ENCODE data around the gene RGMA. TPM values are rescaled to one million over a fixed set of nuclear protein-coding genes. Genes with fewer than 3 reads are reported as not detected.
"Not testable (repeated sequence)": the region's sequence is repeated elsewhere in the genome, so short reads cannot be mapped to it uniquely, and the experiment has no call there.

Gene RGMA
- total and polyA plus RNA-seq, 2 experiments from 2014 or later, result 2.5 to 2.7 TPM

DNA sequence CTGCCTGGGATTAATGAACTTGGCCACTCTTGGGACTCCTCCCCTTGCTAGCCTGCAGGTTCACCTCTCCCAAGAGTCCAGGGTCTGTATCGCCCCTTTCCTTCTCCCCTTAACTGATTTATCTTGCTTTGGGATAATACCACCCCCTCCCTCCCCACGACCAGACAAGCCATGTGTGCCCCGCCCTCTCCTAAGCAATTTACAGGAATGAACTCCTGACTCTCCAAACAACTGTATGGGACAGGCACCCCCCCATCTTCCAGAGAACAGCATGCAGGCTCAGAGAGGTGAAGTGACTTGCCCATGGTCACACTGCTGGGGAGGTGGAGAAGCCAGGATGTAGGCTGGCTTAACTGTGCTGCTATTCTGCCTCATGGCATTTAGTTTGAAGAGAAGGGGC, 46.8 kb downstream of the RGMA start:
- H3K27me3 ChIP-seq, result no peaks in the 10 kb centered on the region
- H3K36me3 ChIP-seq (replicated peaks; ENCODE audit: insufficient read depth, low read depth), result no peaks in the 10 kb centered on the region
- H3K27ac ChIP-seq, result no peak overlapping the region
- H3K4me2 ChIP-seq, result no peak overlapping the region
- TF ChIP-seq EZH2 (IDR thresholded peaks at IDR 0.05; ENCODE audit: borderline replicate concordance), result no peak
- TF ChIP-seq, protein P1, sequence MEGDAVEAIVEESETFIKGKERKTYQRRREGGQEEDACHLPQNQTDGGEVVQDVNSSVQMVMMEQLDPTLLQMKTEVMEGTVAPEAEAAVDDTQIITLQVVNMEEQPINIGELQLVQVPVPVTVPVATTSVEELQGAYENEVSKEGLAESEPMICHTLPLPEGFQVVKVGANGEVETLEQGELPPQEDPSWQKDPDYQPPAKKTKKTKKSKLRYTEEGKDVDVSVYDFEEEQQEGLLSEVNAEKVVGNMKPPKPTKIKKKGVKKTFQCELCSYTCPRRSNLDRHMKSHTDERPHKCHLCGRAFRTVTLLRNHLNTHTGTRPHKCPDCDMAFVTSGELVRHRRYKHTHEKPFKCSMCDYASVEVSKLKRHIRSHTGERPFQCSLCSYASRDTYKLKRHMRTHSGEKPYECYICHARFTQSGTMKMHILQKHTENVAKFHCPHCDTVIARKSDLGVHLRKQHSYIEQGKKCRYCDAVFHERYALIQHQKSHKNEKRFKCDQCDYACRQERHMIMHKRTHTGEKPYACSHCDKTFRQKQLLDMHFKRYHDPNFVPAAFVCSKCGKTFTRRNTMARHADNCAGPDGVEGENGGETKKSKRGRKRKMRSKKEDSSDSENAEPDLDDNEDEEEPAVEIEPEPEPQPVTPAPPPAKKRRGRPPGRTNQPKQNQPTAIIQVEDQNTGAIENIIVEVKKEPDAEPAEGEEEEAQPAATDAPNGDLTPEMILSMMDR (IDR thresholded peaks at IDR 0.05; ENCODE audit: poor library complexity), result no peak
- TF ChIP-seq EZH2phosphoT487 (IDR thresholded peaks at IDR 0.05; ENCODE audit: low read depth, severe bottlenecking, unreplicated experiment), result no peak
- no peaks in the 10 kb centered on the region for H3K4me1 ChIP-seq (ENCODE audit: insufficient read depth)
- DNase-seq (ENCODE audit: low spot score), result no peak
- no peak overlapping the region for H2AFZ ChIP-seq
- no peaks in the 10 kb centered on the region for H4K20me1 ChIP-seq (ENCODE audit: insufficient read depth, poor library complexity, severe bottlenecking)
- H3K79me2 ChIP-seq, result no peaks in the 10 kb centered on the region
- WGBS (ENCODE audit: low lambda C conversion rate, missing lambda C conversion rate), result 71% methylated on average over 3 of the region's 3 CpGs
- H3K9me2 ChIP-seq (replicated peaks; ENCODE audit: insufficient read depth), result no peaks in the 10 kb centered on the region
- no peaks in the 10 kb centered on the region for H3K9me3 ChIP-seq (ENCODE audit: low read depth)
- no peak overlapping the region for H3K4me3 ChIP-seq

DNA sequence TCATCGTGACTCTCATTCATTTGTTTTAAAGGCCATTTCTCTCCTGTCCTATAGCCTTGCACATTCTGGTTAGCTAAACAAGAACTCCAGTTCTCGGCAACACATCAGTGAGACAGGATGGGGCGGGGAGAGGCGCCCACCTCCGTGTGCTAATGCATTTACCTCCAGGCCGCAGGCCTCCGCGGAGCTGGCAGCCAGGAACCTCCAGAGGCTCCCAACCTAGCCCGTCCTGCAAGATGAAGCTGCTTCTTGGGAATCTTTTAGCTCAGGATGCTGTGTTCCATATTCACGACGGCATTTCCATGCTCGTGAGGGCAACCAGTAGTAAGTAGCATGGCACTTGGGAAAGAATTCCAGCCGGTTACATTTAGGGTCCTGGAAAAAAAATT, 47.9 kb downstream of the RGMA start:
- DNase-seq (ENCODE audit: low spot score), result no peak
- H3K79me2 ChIP-seq, result no peaks in the 10 kb centered on the region
- no peak overlapping the region for H3K27ac ChIP-seq
- no peak for TF ChIP-seq EZH2phosphoT487 (IDR thresholded peaks at IDR 0.05; ENCODE audit: low read depth, severe bottlenecking, unreplicated experiment)
- TF ChIP-seq, protein P1 (IDR thresholded peaks at IDR 0.05; ENCODE audit: poor library complexity), result no peak
- 76% methylated on average over 13 of the region's 13 CpGs for WGBS (ENCODE audit: low lambda C conversion rate, missing lambda C conversion rate)
- H3K27me3 ChIP-seq, result no peaks in the 10 kb centered on the region
- no peaks in the 10 kb centered on the region for H3K9me3 ChIP-seq (ENCODE audit: low read depth)
- no peaks in the 10 kb centered on the region for H4K20me1 ChIP-seq (ENCODE audit: insufficient read depth, poor library complexity, severe bottlenecking)
- no peak overlapping the region for H3K4me2 ChIP-seq
- no peaks in the 10 kb centered on the region for H3K36me3 ChIP-seq (replicated peaks; ENCODE audit: insufficient read depth, low read depth)
- no peaks in the 10 kb centered on the region for H3K4me1 ChIP-seq (ENCODE audit: insufficient read depth)
- H3K4me3 ChIP-seq, result no peak overlapping the region
- H2AFZ ChIP-seq, result no peak overlapping the region
- no peaks in the 10 kb centered on the region for H3K9me2 ChIP-seq (replicated peaks; ENCODE audit: insufficient read depth)

DNA sequence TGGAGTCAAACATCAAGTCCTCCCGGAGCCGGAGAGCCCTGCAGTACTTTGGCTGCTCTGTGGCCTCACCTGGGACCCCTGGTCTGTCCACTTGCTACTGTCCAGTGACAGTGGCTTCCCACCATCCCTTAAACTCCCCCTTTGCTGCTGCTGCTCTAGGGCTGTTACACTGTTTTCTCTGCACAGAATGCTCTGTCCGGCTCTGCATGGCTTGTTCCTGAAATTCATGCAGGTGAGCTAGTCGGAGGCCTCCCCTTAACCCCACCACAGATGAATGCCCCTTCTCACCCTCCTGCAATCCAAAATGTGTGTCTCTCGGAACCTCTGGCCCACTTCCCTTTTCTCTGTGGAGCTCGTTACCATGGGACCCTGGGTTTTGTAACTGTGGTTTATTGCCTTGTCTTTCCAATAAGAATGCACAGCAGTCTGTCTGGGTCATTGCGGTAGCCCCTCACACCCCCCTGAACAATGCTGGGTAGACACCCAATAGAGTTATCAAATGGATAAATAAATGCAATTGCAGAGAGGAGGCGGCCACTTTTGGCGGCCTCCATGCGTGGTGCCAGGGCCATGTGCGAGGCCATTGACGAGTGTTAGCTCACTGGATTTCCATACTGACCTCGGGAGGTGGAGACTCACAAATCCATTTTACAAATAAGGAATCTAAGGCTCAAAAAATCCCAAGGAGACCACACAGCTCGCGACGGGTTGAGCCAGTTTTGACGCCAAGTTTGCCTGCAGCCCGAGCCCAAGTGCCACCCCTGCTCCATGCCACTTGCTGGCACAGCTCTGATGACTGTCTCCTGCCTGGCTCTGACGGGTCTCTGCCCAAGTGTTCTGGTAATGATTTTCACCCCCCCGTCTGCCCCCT, 48.5 kb downstream of the RGMA start:
- WGBS (ENCODE audit: low lambda C conversion rate, missing lambda C conversion rate), result 94% methylated on average over 20 of the region's 20 CpGs

DNA sequence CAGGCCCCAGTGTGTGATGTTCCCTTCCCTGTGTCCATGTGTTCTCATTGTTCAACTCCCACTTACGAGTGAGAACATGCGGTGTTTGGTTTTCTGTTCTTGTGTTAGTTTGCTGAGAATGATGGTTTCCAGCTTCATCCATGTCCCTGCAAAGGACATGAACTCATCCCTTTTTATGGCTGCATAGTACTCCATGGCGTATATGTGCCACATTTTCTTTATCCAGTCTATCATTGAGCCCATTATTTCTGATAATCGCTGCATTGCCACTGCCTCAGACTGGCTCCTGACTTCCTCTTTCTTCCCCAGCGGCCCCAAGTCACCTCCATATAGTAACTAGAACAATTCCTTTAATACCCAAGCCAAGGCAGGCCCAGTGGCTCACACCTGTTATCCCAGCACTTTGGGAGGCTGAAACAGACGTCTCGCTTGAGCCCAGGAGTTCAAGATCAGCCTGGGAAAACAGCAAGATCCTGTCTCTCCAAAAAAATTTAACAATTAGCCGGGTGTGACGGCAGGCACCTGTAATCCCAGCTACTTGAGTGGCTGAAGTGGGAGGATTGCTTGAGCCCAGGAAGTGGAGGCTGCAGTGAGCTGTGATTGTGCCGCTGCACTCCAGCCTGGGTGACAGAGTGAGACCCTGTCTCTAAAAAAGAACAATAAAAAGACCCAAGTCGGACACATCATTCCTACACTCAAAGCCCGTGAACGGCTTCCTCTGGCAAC, 49.3 kb downstream of the RGMA start:
- not testable (repeated sequence) for H3K4me2 ChIP-seq; H3K9me3 ChIP-seq (ENCODE audit: low read depth); H3K27me3 ChIP-seq; H3K27ac ChIP-seq; H3K79me2 ChIP-seq; H3K4me1 ChIP-seq (ENCODE audit: insufficient read depth); H2AFZ ChIP-seq; H3K9me2 ChIP-seq (replicated peaks; ENCODE audit: insufficient read depth); DNase-seq (ENCODE audit: low spot score); H4K20me1 ChIP-seq (ENCODE audit: insufficient read depth, poor library complexity, severe bottlenecking); H3K36me3 ChIP-seq (replicated peaks; ENCODE audit: insufficient read depth, low read depth); H3K4me3 ChIP-seq
- WGBS (ENCODE audit: low lambda C conversion rate, missing lambda C conversion rate), result 91% methylated on average over 13 of the region's 13 CpGs

More for the DNA sequence above, 48.5 kb downstream of the RGMA start:
- TF ChIP-seq EZH2 (IDR thresholded peaks at IDR 0.05; ENCODE audit: borderline replicate concordance) (no peak), EZH2phosphoT487 (IDR thresholded peaks at IDR 0.05; ENCODE audit: low read depth, severe bottlenecking, unreplicated experiment) (no peak)
- TF ChIP-seq, protein P1 (IDR thresholded peaks at IDR 0.05; ENCODE audit: poor library complexity), result no peak
- no peak for DNase-seq (ENCODE audit: low spot score)
- H3K9me2 ChIP-seq (replicated peaks; ENCODE audit: insufficient read depth), result no peaks in the 10 kb centered on the region
- no peak overlapping the region for H2AFZ ChIP-seq
- no peak overlapping the region for H3K4me2 ChIP-seq
- H3K27ac ChIP-seq, result no peak overlapping the region
- no peaks in the 10 kb centered on the region for H3K9me3 ChIP-seq (ENCODE audit: low read depth)
- H4K20me1 ChIP-seq (ENCODE audit: insufficient read depth, poor library complexity, severe bottlenecking), result no peaks in the 10 kb centered on the region
- no peaks in the 10 kb centered on the region for H3K4me1 ChIP-seq (ENCODE audit: insufficient read depth)
- no peak overlapping the region for H3K4me3 ChIP-seq
- no peaks in the 10 kb centered on the region for H3K27me3 ChIP-seq
- no peaks in the 10 kb centered on the region for H3K79me2 ChIP-seq
- no peaks in the 10 kb centered on the region for H3K36me3 ChIP-seq (replicated peaks; ENCODE audit: insufficient read depth, low read depth)
